GDM1 (cell line): ENCODE data around the gene CLEC5A.
"Not testable (repeated sequence)": the region's sequence is repeated elsewhere in the genome, so short reads cannot be mapped to it uniquely, and the experiment has no call there.

Source experiments
- DNase-seq: peaks from one replicate; lab custom pipeline; 2025; lab: John Stamatoyannopoulos, UW

The CLEC5A gene

DNA sequence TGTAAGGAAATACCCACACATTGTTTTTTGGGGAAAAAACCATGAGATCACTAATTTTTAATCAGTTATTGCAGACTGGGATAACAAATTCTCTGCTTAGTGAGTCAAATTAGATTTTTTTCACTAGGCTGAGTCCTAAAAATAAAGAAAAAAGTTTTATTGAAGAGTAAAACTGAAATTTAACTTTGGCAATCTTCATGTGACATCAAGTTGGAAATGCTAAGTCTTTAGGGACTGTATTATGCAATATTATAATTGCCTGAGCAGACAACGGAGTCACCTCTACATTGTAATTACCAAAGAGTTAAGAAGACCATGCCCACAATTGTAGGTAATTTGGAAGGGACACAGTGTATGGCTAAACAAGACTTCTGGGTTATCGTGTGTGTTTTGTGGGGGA lies 2.2 kb upstream of the CLEC5A start:
- DNase-seq, result no peak

DNA sequence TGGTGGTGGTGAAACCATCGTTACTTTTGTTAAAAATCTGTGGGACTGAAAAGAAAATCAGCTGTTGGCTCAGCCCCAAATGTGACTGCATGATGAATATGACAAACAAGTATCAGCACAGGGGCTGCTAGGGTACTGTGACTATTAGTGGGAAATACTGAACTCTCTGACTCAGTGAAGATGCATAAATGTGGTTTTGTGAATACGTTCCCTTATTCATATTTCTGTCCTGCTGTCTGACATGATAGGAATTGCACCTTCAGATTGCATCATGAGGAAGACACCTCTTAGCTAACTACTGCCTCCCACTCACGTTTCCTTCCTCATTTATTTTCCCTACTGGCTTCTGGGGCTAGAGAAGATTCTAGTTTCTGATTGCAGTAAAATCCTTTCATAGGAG lies 1.4 kb downstream of the CLEC5A start:
- DNase-seq, result no peak

DNA sequence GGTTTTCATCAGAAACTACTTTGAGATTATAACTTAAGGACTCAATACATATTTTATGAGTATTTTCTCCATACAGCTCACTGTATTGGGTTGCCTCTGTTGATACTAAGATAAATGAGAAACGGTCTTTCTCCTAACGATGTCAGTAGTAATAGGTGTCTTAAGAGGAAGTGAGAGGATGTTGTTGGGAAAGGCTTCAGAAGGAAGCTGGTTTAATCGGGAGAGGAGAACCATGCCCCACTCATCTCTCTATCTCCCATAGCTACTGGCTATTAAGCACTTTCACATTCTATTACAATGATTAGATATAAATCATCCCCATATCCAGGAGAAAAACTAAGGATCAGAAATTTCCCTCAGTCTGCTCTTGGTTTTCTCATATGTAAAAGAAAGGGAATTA lies 2.0 kb downstream of the CLEC5A start:
- DNase-seq, result no peak

DNA sequence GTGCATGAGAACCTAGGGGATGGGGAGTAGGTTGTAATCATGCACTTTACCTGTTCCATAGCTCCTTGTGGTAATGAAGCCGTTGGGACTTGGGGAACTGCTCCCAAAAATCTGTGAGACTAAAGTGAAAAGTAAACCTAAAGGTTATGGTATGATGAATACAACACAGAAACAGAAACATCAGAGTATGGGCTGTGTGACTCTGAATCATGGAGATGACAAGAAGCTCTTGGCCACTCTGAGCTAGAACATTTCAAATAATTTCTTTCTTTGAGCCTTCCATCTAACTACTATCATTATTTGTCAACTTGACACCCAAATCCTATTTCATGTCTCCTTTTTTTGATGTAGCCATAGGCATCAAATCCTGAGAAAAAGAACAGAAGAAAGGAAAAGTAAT lies 2.9 kb downstream of the CLEC5A start:
- no peak for DNase-seq

DNA sequence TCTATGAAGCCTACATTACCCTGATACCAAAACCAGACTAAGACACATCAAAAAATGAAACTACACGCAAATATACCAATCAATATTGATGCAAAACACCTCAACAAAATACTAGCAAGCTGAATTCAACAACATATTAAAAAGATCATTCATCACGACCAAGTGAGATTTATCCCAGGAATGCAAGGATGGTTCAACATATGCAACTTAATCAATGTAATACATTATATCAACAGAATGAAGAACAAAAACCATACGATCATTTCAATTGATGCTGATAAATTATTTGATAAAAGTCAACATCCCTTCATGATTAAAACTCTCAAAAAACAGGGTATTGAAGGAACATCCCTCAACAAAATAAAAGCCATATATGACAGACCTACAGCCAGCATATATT lies 5.7 kb downstream of the CLEC5A start:
- DNase-seq, result no peak

DNA sequence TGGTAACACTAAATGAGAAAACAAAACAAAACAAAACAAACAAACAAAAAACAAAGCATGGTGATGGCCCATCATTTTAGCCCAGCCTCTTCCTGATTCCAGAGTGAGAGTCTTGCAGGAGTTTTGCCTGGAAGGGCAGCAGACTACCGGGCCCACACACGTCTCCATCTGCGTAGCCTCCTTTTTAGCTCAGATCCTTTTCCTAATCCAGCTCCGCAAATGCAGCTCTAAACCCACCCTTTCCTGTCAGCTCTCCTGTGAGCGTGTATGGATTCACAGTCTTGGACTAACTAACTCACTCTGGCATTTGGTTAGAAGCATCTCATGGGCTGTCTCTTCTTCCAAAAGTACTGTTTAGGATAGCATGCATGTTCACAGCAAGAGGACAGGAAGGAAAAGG lies 16.6 kb downstream of the CLEC5A start:
- DNase-seq, result no peak

DNA sequence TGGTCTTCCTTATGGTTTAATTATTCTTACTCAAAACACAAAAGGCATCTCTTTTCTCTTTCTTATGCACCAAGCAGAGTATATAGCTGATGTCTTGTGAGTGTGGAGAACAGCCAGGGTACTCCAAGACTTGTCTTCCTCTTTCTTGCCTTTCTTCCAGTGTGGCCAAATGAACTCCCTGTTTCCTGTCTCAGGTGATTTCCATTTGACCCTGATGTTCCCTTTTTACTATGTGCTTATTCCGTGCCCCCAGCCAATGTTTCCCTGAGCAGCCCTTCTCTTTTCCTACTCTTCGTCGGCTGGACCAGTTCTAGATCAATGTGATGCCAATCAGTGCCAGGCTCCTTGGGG lies 18.0 kb downstream of the CLEC5A start:
- DNase-seq, result no peak

DNA sequence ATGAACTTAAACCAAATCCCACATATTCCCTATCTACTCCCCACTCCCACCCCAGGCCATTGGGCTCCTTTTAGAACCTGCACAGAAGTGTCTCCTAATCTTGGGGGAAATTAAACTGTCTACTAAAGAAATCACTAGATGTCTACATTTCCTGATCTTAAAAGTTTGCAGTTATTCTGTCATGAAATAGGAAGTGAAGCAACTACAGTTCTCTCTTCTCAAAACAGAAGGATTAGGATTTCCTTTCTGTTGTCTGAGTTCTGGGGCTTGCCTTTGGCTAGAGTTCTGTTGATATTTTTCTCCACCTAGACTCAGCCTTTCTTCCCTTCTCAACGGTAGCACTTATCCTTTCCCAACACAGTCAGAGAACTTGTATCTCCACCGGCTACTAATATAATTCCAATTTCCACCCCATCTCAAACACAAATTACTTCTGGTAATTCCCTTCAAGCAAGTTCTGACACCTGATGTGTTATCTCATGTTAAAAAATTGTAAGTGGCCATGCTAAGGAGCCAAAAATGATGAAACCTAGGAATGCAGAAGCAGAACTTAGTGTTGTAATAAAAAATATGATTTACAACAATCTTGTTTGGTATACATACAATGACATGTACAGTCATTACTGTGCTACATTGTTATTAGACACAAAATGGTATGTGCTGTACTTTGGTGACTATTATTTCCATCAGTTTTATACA lies 18.5 kb downstream of the CLEC5A start:
- no peak for DNase-seq

DNA sequence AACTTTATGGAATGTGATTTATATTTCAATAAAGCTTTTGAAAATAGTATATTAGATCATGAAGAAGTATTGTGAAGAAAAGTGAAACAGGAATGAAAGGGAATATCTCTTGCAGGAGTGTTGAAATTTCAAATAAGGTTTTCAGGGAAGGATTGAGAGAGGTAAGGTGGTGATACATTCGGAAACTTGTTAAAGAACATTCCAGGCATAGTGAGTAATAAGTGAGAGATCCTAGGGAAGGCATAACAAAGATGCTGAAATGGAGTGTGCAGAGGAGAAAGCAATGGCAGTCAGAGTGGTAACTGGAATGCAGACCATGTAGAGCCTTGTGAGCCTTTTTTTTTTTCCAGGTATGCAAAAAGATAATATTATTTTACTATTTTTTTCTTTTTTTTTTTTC lies 26.5 kb downstream of the CLEC5A start:
- no peak for DNase-seq

DNA sequence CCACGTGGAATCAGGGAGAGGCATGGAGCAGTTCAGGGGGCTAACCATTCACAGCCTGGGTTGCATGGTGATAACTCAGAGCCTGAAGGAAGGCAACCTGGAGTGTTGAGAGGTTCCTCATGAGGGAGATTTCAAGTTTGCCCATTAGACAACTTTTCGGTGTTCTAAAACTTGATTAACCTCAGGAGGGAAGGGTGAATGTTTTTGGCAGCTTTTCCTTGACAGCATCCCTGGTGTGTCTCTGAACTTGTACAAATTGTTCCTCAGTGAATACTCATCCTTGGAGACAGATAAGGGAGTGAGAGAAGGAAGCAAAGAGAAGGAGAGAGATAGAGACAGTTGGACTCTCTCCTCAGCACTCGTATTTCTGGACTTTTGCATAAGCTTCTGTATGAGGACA lies 30.7 kb downstream of the CLEC5A start, which contains the start of gene OR9A4:
OR9A4 (plus strand) TSS at position 301 of the 400 bp plus-strand sequence. CDS start 2,477 bp downstream, outside the sequence.
- DNase-seq, result no peak

DNA sequence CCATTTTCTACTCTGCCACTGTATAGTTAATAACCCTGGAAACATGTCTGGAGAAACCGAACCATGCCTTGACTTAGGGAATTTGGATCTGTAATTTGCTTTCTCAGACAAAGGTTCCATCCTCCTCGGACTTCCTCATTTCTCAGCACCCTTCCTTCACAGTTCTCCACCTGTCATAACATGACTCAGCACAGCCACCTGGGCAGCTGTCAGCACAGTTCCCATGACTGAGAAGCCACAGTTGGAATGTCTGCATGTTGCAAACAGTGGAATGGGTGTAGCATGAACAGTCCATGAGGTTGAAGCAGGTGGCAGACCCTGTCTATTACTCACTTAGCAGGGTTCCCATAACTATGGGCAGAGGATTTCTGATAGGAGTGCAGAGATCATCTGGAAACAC lies 31.2 kb downstream of the CLEC5A start:
- DNase-seq, result no peak

DNA sequence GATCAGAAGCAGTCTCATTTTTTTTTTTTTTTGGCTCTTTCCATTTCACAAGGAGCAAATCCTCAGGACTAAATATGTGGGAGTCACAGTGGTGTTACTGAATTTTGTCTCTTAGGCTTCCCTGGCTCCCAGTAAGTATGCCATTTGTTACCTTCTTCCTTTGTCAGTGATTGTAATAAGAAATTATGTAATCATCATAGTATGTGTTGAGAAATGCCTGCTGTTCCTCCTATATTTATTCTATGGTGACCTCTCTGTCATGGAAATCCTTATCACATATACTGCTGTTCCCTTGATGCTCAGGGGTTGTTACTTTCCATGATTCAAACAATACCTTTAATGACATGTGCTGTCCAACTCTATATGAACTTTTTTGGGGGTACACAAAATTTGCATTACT lies 35.4 kb downstream of the CLEC5A start:
- no peak for DNase-seq

DNA sequence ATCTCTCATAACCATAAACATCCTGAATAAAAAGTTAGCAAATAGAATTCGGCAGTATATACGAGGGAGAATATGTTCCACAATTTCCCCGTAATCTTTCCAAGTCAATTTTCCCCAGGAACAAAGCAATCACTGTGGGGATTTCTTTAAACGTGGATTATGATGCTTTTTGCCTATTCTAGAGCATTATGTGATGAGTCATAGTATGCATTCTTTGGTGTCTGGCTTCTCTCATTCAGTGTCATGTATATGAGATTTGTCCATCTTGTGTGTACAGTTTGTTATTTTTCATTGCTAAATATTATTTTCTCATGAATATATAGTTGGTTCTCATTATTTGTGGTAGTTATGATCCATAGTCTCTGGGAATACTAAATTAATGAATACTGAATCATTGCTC lies 40.5 kb downstream of the CLEC5A start:
- DNase-seq, result no peak

DNA sequence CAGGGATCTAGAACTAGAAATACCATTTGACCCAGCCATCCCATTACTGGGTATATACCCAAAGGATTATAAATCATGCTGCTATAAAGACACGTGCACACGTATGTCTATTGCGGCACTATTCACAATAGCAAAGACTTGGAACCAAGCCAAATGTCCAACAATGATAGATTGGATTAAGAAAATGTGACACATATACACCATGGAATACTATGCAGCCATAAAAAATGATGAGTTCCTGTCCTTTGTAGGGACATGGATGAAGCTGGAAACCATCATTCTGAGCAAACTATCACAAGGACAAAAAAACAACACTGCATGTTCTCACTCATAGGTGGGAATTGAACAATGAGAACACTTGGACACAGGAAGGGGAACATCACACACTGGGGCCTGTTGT lies 47.4 kb downstream of the CLEC5A start:
- not testable (repeated sequence) for DNase-seq

DNA sequence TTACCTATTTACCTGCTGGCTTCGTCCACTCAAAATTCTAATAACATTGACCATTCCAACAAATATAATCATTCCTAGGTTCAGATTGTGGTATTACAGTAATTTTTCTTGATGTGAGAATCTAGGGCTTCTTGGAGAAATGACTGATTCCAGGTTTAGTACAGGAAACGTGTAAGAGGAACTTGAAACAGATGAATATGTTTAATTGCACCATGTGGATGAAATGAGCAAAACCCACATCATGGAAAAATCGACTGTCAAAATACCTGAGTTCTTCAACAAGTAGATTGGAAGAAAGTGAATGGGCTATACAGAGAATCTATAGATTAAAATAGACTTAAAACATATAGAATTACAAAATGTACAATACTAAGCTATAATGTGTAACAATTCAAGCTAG lies 55.4 kb downstream of the CLEC5A start:
- no peak for DNase-seq

DNA sequence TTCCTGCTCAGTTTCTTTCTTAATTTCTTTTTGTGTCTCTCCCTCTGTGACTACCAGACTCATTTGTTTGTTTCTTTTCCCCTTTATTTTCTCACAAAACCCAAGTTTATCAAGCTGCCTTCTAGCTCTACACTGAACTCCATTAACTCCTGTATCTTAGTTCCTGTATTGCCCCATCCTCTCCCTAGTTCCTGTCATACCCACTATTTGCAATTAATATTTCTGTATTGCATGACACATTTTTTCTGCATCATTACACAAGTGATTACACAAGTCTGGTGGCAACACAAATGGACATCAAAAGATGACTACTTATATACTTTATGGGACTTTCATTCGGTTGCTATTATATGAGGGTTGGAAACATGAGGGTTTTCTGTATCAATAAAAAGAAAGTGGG lies 57.5 kb downstream of the CLEC5A start:
- DNase-seq, result no peak

DNA sequence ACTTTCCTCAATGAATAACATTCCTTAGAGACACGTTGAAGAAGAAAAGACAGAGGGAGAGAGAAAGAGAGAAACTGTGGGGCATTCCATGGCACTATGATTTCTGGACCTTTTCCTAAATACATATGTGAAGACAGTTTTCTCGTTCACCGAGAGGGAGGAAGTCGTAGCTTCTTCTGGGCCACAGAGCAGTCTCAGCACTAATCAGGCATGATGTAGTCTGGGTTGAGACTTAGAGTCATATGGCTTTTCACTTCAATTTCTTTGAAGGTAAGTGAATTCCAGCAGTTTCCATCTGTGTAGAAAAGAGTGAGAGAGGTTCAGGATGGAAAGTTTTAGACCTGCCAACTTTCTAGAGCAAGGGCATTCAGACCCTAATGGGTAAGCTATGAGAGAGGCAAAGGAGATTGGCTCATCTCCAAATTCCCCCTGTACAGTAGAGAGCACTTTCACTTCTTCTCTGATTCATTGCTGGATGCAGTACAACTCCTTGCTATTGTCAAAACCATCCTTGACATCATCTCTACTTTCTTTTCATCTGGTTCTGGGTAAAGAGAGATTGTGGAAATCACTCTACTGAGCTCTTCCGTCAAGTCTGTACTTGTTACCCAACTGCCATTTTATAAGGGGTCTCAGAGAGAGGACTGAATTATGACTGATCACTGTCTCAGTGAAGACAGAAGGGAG lies 62.1 kb downstream of the CLEC5A start:
- DNase-seq, result no peak

DNA sequence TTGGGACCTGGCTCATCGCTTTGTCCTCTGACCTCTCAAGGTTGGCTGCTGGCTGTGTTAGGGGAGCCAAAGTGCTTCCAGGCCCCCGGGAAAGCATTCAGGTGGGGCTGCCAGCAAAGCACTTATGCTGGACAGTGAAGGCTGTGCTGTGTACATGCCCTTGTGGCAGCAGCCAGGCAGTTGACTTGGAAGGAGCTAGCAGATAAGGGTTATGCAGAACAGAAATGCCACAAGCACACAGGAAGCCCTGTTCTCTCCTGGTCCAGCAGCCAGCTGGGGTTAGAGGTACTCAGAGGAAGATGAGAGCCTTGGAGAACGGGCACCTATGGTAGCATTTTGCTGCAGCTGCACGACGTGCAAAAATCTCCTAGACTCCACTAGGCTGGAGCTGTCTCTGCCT lies 65.8 kb downstream of the CLEC5A start:
- no peak for DNase-seq

DNA sequence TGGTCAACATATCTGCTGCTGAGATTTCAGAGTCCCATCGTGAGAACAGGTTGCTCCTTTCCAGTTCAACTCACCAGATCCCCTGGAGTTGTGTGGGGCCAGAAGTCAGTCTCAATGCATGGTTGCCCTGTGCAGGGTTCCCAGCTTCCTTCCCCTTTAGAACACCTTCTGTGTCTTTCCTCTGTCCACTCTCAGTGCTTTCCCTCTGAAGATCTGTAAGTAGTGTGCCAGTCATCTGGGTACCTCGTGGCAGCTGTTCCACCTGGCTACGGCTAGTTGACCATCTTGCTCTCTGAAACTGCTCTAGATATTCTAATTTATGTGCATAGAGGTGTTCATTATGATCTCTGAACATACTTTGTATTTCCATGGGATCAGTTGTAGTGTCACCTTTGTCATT lies 69.4 kb downstream of the CLEC5A start:
- no peak for DNase-seq
